ENCODE data around the gene CNTNAP2. TPM values are rescaled to one million over a fixed set of nuclear protein-coding genes. Genes with fewer than 3 reads are reported as not detected.

CNTNAP2 gene
- total and polyA plus RNA-seq, 8 donors, result 0.19 to 18.2 (median 0.56) TPM

- Histone ChIP-seq H3K27me3 (no peaks in the 10 kb centered on the region), H3K36me3 (no peaks in the 10 kb centered on the region), H3K9me3 (peaks cover 0 to 6% (median 0%) of the 10 kb centered on the region in 4 donors), H3K27ac (no peak overlapping the region), H3K4me3 (no peak overlapping the region), H3K4me1 (no peaks in the 10 kb centered on the region)
- WGBS, 5 donors, result 35 to 54% (median 44%) methylated on average over 2 of the region's 2 CpGs
- intact Hi-C loops (cut with DNase I; ENCODE audit: low total_unique reads), result no loop called here
- DNase-seq, result no peak
- TF ChIP-seq POLR2A (IDR thresholded peaks at IDR 0.05) (no peak), EP300 (IDR thresholded peaks at IDR 0.05) (no peak), POLR2AphosphoS5 (IDR thresholded peaks at IDR 0.05) (no peak), CTCF (IDR thresholded peaks at IDR 0.05) (no peak)
Measured at GRCh38 chr7:146826329-146826728, 709.7 kb downstream of the CNTNAP2 start.

- intact Hi-C loops (cut with DNase I; ENCODE audit: low total_unique reads), result no loop called here
- peaks cover 0 to 6% (median 1%) of the 10 kb centered on the region in 4 donors for H3K9me3 ChIP-seq
- no peaks in the 10 kb centered on the region for H3K27me3 ChIP-seq
- no peaks in the 10 kb centered on the region for H3K4me1 ChIP-seq
- WGBS, 5 donors, result 78 to 91% (median 87%) methylated on average over 3 of the region's 3 CpGs
- no peak for DNase-seq
- TF ChIP-seq POLR2A (IDR thresholded peaks at IDR 0.05) (no peak), POLR2AphosphoS5 (IDR thresholded peaks at IDR 0.05) (no peak), EP300 (IDR thresholded peaks at IDR 0.05) (no peak)
- H3K36me3 ChIP-seq, result no peaks in the 10 kb centered on the region
- H3K4me3 ChIP-seq, result no peak overlapping the region
- H3K27ac ChIP-seq, result no peak overlapping the region
Measured at GRCh38 chr7:146830686-146831085, 714.1 kb downstream of the CNTNAP2 start.

- no peak overlapping the region for H3K27ac ChIP-seq
- no peaks in the 10 kb centered on the region for H3K27me3 ChIP-seq
- TF ChIP-seq CTCF (IDR thresholded peaks at IDR 0.05) (no peak), POLR2A (IDR thresholded peaks at IDR 0.05) (no peak), EP300 (IDR thresholded peaks at IDR 0.05) (no peak), POLR2AphosphoS5 (IDR thresholded peaks at IDR 0.05) (no peak)
- H3K4me1 ChIP-seq, result no peaks in the 10 kb centered on the region
- no peaks in the 10 kb centered on the region for H3K36me3 ChIP-seq
- peaks cover 0 to 6% (median 2%) of the 10 kb centered on the region in 4 donors for H3K9me3 ChIP-seq
- intact Hi-C loops (cut with DNase I; ENCODE audit: low total_unique reads), result no loop called here
- no peak overlapping the region for H3K4me3 ChIP-seq
- 43 to 55% (median 51%) methylated on average over 2 of the region's 2 CpGs for WGBS, 5 donors
- DNase-seq, result no peak
Measured at GRCh38 chr7:146831875-146832274, 715.3 kb downstream of the CNTNAP2 start.

GRCh38 chr7:146844405-146844804 lies 727.8 kb downstream of the CNTNAP2 start:
- Histone ChIP-seq H3K36me3 (no peaks in the 10 kb centered on the region), H3K27me3 (no peaks in the 10 kb centered on the region), H3K4me3 (no peak overlapping the region), H3K27ac (no peak overlapping the region), H3K4me1 (no peaks in the 10 kb centered on the region), H3K9me3 (peaks cover 0 to 7% (median 0%) of the 10 kb centered on the region in 4 donors)
- WGBS, 5 donors, result 82 to 92% (median 89%) methylated on average over 2 of the region's 2 CpGs
- no peak for DNase-seq
- TF ChIP-seq POLR2AphosphoS5 (IDR thresholded peaks at IDR 0.05), result no peak
- no peak for TF ChIP-seq EP300 (IDR thresholded peaks at IDR 0.05)
- no peak for TF ChIP-seq POLR2A (IDR thresholded peaks at IDR 0.05)
- TF ChIP-seq CTCF (IDR thresholded peaks at IDR 0.05), result no peak
- intact Hi-C loops (cut with DNase I; ENCODE audit: low total_unique reads), result no loop called here

- Histone ChIP-seq H3K27ac (no peak overlapping the region), H3K27me3 (no peaks in the 10 kb centered on the region), H3K4me3 (no peak overlapping the region), H3K9me3 (no peaks in the 10 kb centered on the region), H3K4me1 (no peaks in the 10 kb centered on the region), H3K36me3 (no peaks in the 10 kb centered on the region)
- TF ChIP-seq CTCF (IDR thresholded peaks at IDR 0.05), result no peak
- no peak for TF ChIP-seq POLR2A (IDR thresholded peaks at IDR 0.05)
- TF ChIP-seq POLR2AphosphoS5 (IDR thresholded peaks at IDR 0.05), result no peak
- TF ChIP-seq EP300 (IDR thresholded peaks at IDR 0.05), result no peak
- no peak for DNase-seq
- intact Hi-C loops (cut with DNase I; ENCODE audit: low total_unique reads), result no loop called here
Measured at GRCh38 chr7:146858690-146859089, 742.1 kb downstream of the CNTNAP2 start.

Measured in stomach (tissue), 9 donors.